HT1080 (cell line): ENCODE results near the gene LXN. TPM values are rescaled to one million over a fixed set of nuclear protein-coding genes. Genes with fewer than 3 reads are reported as not detected.

Source experiments
- small RNA-seq: library from RNA; depleted of rRNA; stranded (forward); fragments of <200 nt; gene quantifications from one replicate; pipeline ENCODE3, GENCODE V24; 2014
- total RNA-seq: library from RNA; depleted of rRNA; stranded (reverse); fragments of >200 nt; shearing (Covaris generic); gene quantifications from 2 replicates; pipeline ENCODE4 v1.2.3, GENCODE V29; 2014; rRNA removed

LXN gene
- total RNA-seq, 1 experiment from 2014 or later = not detected

Small RNA genes within 50 kb of the gene (small RNA-seq; reads per million reads assigned to genes)
- gene AC025033.1 = not detected
- gene AC080013.6 = not detected

Other genes starting within 250 kb of the LXN start
- 12.0 and 17.7 TPM in 2 replicates for gene MLF1, start 101.5 kb downstream of the LXN start, total RNA-seq
- gene GFM1, start 28.1 kb downstream of the LXN start, total RNA-seq = 75.7 and 87.9 TPM in 2 replicates
- not detected in 2 replicates for gene RARRES1, start 59.8 kb upstream of the LXN start, total RNA-seq
- 140 and 150 TPM in 2 replicates for gene MFSD1, start 129.4 kb upstream of the LXN start, total RNA-seq